NCI-H510A (cell line): ENCODE measurements around the gene HIVEP2.

Experiments
- DNase-seq: peaks from one replicate; lab custom pipeline; 2025; lab: John Stamatoyannopoulos, UW

The HIVEP2 gene

GRCh38 chr6:142857796-142858555, 87.0 kb downstream of the HIVEP2 start:
- DNase-seq = no peak

DNA sequence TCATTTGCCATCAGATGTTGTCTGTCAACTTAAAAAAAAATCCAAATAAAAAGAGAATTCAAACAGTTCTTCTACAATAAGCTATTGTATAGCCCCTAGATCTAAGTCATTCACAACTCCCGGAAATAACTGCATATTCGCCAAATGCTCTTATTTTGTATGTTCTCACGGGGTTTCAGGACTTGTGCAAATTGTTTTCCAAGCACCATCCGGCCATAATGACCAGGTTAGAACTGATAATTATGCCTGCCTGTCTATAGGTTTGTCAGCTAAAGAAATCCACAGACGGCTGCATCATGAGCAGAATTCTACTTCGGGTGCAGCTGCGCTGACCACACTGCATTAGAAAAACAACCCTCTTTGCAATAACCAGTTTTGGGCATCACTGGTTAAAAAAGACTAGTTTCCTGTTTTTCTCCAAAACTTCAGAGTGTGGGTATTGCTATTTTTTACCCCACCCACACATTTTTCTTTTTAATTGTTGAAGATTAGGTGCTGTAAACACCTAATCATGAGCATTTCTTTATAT, 87.7 kb downstream of the HIVEP2 start:
- no peak for DNase-seq

DNA sequence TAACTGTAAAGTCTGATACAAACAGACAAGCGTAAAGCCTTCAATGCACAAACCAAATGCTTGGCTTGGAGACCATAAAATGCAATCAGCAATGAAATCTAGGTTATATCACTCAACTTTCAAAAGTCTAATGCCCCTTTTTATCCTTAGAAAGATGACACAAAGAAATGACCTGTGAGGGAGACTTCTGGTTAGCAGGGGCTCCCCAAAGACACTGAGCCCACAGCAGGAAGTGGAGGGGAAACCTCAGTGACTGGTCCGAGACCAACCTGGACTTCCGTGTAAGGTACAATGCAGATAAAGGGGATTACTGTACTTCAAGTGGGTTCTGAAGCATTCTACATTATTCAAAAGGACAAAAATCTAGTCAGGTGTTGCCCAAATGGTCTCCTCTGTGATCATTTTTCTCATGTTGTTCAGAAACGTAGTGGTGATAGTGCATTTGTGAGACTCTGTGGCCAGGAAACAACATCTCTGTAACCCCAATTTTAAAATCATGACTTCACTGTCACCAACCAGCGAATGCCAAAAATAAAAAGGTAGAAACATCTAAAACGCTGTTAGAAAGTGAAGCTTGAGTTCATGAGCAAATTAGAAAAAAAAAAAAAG, 88.2 kb downstream of the HIVEP2 start:
- no peak for DNase-seq

DNA sequence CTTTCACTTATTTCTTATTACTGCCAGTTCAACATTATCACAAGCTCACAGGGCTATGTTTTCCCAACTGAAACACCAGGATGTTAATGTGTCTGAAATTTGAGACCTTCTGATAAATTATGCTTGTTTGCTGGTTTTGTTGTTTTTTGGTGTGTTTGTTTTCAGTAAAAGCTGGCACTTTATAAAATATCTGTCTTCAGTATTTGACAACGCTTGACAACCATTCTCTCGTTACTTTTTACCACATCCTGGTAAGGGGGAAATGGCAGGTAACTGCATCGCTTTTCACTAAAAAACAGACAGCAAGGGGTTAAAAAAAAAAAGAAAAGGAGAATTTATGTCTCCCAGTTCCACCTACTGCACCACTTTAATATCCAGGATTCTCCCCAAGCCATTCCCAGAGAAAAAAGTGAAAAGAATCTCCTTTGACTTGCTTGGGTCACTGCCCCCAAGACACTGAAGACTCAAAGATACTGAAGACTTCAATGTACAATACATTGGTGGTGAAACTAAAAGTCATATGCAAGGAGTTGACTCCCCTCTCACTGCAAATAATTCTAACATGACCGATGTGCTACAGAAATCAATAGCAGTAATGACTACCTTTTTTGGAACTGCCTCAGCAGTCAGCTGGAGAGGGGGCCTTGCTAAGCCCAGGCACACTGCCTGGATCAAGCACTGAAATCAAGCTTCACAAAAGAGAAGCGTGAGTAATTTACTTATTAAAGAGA, 88.9 kb downstream of the HIVEP2 start:
- DNase-seq = no peak

- DNase-seq = no peak
Measured at GRCh38 chr6:142854589-142855488, 90.1 kb downstream of the HIVEP2 start.

DNA sequence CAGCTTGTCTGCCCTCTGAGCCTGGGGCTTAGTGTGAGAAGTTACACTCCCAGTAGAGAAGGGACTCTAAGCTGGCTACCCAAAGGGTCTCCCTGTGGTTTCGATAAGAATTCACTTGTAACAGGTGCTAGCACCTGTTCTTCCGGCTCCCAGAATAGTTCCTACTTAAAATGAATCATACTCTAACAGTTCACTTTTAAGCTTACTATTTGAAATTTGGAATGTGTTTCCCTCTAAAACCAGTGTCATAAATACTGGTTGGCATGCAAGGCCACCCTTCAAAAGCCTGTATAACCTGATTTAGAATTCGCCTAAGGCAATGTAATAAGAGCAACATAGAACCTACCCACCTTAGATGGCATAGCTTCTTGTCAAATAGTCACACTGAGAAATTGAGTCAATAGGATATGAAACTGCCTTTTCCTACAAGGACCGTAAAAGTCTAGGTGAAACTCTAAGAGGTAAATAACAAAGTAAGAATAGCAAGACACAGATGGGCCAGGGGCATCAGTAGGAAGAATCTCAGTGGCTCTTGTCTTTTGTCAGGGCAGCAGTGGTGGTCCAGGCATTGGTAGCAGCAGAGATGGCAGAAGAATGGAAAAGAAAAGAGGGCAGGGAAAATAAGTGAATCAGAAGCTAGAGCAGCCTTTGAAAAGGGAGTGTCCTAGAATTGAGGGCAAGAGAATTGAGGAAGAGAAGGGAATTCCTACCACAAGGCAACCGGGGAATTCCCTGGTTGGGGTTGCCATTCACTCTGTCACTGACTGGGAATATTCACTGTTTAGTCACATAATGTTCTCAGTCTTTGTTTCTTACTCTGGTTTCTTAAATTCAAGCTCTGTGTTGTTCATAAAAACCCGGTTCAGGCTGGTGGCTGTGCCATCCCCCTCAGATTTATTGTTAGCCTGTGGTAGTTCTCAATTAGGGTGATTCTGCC, 91.5 kb downstream of the HIVEP2 start:
- no peak for DNase-seq

GRCh38 chr6:142851601-142852000, 93.4 kb downstream of the HIVEP2 start:
- DNase-seq = no peak

DNA sequence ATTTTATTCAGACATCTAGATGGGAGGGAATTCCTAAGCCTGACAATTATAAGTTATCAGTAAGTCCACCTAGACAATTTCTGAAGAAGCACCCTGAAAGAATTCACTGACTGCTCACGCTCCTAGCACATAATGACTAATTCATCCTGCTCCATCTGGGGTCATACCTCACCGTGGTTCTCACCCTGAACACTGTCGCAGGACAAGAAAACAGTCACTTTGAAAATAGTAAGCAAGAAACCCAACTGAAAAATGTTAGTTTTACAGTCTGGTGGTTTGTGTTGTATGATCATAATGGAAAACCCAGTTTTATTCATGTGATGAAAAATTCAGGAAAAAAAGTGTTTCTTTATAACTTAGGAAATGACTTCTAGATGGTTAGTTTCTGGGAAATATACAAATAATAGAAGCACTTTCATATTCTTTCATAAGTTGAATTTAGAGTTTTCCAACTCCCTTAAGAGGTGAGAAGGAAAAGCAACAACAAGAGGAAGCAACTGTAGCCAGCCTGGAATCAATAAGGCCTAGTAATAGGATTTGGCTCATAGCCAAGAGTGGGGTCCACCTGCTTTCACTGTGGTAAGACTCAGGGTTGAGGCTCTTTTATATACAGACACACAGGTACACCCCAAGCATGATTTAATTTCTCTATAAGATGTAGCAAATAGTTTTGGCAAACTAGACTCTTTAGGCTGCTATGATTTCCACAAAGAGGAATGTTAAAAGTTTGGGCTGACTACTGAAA, 94.1 kb downstream of the HIVEP2 start:
- DNase-seq = no peak

DNA sequence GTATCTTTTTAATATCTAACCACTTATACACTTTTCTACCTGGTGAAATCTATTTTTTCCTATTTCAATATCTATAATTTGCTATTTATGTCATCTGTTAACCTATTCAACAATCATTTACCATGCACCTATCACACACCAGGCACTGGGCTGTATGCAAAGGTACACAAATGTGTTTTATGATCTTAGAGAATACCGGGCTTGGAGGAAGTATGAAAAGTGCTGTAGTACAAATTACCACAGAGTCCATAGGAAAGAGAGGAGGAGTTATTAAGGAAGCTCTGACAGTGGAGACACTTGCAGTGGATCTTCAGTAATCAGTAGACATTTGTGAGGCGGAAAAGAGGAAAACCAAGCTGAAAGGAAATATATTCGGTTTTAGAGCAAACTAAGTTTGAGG, 96.0 kb downstream of the HIVEP2 start:
- no peak for DNase-seq

DNA sequence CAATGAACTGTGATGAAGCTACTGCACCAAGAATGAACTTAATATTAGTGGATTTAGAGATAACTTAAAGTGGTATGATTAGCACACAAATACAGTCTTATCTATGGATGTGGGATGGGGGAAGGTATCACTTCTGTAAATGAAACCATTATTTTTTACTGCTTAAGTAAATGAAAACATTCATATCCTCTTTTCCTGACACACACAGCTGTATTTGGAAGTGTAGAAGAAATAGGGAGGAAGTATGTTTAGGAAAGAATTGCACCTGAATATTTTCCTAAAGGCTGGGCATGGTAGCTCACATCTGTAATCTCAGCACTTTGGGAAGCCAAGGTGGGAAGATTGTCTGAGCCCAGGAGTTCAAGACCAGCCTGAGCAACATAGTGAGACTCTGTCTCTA, 96.8 kb downstream of the HIVEP2 start:
- no peak for DNase-seq

DNA sequence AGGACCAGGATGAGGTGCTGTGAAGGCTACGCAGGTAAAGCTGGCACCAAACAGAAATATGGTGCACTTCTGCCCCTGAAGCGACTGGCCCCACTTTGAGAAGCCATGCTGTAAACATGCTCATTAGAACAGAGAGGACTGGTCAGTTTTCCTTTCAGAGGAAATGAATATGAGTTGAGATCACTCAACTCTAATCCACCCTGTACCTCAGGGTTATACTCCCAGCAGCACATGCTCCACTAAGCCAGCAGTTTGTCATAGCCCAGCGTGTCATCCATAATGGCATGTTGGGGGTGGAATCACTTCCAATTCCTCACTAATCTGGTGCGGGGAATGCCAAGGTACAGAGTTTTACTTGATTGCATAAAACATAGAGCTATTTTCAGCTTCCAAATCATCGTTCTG, 98.1 kb downstream of the HIVEP2 start:
- no peak for DNase-seq

GRCh38 chr6:142846459-142846831, 98.5 kb downstream of the HIVEP2 start:
- DNase-seq = no peak

DNA sequence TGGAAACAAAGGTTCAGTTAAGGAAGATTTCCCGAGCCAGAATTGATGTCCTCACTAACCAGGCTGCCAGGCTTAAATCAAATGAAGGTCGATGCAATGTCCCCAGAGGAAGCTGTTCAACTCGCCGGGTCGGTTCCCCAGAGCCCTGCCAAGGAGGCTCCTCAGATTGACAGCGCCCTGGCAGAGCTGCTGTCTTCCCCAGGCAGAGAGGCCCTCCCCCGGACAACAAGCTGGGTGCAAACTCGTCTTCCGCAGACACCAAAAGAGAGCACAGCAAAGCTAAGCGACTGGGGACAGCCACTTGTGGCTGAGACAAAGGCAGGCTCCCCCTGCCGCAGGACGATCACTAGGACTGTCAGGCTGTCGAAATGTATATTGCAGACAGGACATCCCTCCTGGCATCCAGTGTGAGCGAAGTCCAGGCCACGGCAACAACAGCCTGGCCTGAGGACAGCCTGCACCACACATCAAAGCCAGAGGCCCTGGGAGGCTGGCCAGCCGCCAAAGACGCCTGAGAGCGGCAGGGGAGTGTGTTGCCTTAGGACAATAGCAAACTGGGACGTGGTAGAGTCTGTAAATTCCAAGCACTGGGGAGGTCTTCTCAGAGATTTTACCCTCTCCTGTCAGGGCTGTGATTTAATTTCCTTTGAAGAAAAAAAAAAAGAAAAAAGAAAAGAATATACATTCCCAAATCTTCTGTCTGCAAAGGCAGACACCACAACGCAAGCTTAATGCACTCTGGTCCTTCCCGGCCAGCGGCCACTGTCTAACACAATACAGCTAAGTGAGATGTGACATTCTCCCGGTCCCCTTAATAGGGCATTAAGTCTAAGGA, 99.1 kb downstream of the HIVEP2 start:
- DNase-seq = peak; percentile 44

DNA sequence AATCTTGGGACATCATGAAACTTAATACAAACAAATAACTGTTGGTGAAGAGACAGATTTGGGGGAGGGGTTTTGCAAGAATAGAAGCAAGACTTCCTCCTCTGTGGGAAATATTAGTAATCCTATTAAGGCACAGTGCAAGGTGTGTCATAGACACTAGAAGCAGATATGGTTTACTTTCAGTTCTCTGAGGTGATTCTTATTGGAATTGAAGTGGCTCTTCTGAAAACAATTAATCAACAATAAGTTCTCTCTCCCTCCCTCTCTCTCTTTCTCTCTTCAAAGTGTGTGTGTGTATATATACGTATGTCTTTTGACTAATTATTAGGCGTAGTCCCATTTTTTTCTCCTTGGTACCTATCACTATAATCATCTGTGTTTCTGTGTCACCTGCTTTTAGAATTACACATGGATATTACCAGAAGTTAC, 99.8 kb downstream of the HIVEP2 start:
- no peak for DNase-seq

DNA sequence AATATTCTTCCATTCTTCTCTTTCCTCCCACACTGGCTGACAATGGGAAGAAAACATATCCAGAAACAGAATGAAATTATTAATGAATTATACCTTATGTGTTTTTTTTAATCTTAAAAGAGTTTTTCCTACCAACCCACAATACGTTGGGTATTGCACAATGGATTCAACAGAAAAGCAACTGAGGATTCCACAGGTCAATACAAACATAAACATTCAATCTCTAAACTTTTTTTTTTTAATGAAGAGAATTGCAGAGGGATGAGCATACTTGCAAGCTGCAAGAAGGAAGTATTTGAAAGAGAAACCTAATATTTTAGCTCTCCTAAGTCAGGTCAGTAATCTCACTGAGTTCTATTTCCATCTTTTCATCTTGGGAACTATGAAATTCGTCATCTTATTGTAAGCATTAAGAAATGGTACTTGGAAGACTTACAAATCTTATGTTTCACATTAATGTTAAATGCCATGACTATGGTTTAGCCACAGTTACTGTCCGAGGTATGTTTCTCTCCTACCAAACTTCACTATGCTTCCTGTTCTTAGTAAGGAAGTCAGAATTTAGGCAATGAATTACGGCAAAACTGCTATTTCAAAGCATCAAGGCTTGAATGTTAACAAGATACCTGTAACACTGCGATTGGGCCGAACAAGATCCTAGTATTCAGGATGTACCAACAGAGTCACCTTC, 100.8 kb downstream of the HIVEP2 start:
- no peak for DNase-seq

- no peak for DNase-seq
Measured at GRCh38 chr6:142843361-142843760, 101.6 kb downstream of the HIVEP2 start.

- no peak for DNase-seq
Measured at GRCh38 chr6:142842418-142843261, 102.3 kb downstream of the HIVEP2 start.

DNA sequence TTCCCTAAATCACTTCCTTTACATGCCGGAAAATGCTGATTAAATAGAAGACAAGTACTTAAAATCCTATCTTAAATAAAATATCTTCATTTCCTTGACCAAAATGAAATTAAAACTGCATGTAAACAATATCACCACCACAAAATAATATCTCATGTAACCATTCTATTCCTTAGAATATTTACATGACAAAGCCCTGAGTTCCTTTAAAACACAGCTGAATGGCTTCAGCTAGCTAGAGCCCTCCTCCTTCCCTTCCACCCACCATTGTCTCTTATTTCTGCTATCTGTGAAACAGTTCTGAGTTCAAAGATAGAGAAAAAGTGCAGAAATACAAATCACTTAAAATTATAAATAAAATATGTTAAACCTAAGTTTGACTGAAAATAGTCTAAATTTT, 103.1 kb downstream of the HIVEP2 start:
- no peak for DNase-seq
